ENCODE data around the gene FAM53C. TPM values are rescaled to one million over a fixed set of nuclear protein-coding genes. Genes with fewer than 3 reads are reported as not detected.

Gene FAM53C
- total RNA-seq, 1 experiment from 2014 or later, result 19.5 TPM

DNA sequence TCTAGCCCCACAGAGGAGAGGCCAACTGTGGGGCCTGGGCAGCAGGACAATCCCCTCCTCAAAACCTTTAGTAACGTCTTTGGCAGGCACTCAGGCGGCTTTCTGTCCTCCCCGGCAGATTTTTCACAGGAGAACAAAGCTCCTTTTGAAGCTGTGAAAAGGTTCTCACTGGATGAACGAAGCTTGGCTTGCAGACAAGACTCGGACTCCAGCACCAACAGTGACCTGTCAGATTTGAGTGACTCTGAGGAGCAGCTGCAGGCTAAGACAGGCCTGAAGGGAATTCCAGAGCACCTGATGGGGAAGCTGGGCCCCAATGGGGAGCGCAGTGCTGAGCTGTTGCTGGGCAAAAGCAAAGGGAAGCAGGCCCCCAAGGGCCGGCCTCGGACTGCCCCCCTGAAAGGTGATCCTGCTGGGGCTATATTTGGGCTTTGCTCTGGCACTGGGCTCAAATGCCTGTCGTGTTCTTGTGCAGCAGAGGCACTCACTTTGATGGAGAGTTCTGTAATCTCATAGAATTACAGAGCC is 53.9 kb downstream of the FAM53C start:
- no peak for DNase-seq (ENCODE audit: low read depth)

Other genes starting within 250 kb of the FAM53C start
- 0.29 TPM in 1 of 2 replicates, not detected in the other for gene NME5, start 198.8 kb upstream of the FAM53C start, total RNA-seq (2014; rRNA removed; shearing (Covaris generic))
- 56.2 and 79.0 TPM in 2 replicates for gene BRD8, start 159.6 kb upstream of the FAM53C start, total RNA-seq (2014; rRNA removed; shearing (Covaris generic))
- gene KIF20A, start 159.2 kb upstream of the FAM53C start, total RNA-seq (2014; rRNA removed; shearing (Covaris generic)), result 105 and 106 TPM in 2 replicates
- 44.6 and 46.3 TPM in 2 replicates for gene CDC23, start 124.9 kb upstream of the FAM53C start, total RNA-seq (2014; rRNA removed; shearing (Covaris generic))
- not detected in 2 replicates for gene GFRA3, start 63.6 kb upstream of the FAM53C start, total RNA-seq (2014; rRNA removed; shearing (Covaris generic))
- gene CDC25C, start 6.5 kb upstream of the FAM53C start, total RNA-seq (2014; rRNA removed; shearing (Covaris generic)), result 57.4 and 60.2 TPM in 2 replicates
- 34.5 and 34.9 TPM in 2 replicates for gene KDM3B, start 14.4 kb downstream of the FAM53C start, total RNA-seq (2014; rRNA removed; shearing (Covaris generic))
- 3.4 and 12.3 TPM in 2 replicates for gene REEP2, start 100.8 kb downstream of the FAM53C start, total RNA-seq (2014; rRNA removed; shearing (Covaris generic))
- 9.7 and 11.5 TPM in 2 replicates for gene EGR1, start 127.2 kb downstream of the FAM53C start, total RNA-seq (2014; rRNA removed; shearing (Covaris generic))
- 208 and 227 TPM in 2 replicates for gene ETF1, start 205.0 kb downstream of the FAM53C start, total RNA-seq (2014; rRNA removed; shearing (Covaris generic))
- gene HSPA9, start 237.1 kb downstream of the FAM53C start, total RNA-seq (2014; rRNA removed; shearing (Covaris generic)), result 553 and 581 TPM in 2 replicates